ENCODE results near the gene DRAM1.

Gene DRAM1

GRCh38 chr12:101951002-101951670 lies 73.8 kb downstream of the DRAM1 start:
- H3K27ac ChIP-seq (ENCODE audit: low read length): no peak overlapping the region
- H3K36me3 ChIP-seq (ENCODE audit: control insufficient read depth, low read depth, low read length): no peaks in the 10 kb centered on the region
- H3K9ac ChIP-seq (ENCODE audit: low read length): no peak overlapping the region
- H3K4me1 ChIP-seq (ENCODE audit: control insufficient read depth, low read depth, low read length): no peaks in the 10 kb centered on the region
- H3K27me3 ChIP-seq (ENCODE audit: control insufficient read depth, insufficient read depth, low read length): no peaks in the 10 kb centered on the region
- H3K9me3 ChIP-seq (ENCODE audit: control insufficient read depth, low read depth, low read length): no peaks in the 10 kb centered on the region
- no peak overlapping the region for H3K4me3 ChIP-seq (ENCODE audit: low read length)

- Histone ChIP-seq H3K27ac (ENCODE audit: low read length) (no peak overlapping the region), H3K9me3 (ENCODE audit: control insufficient read depth, low read depth, low read length) (no peaks in the 10 kb centered on the region), H3K4me3 (ENCODE audit: low read length) (no peak overlapping the region), H3K9ac (ENCODE audit: low read length) (no peak overlapping the region), H3K36me3 (ENCODE audit: control insufficient read depth, low read depth, low read length) (no peaks in the 10 kb centered on the region), H3K4me1 (ENCODE audit: control insufficient read depth, low read depth, low read length) (no peaks in the 10 kb centered on the region), H3K27me3 (ENCODE audit: control insufficient read depth, insufficient read depth, low read length) (no peaks in the 10 kb centered on the region)
Measured at GRCh38 chr12:101954113-101954512, 76.7 kb downstream of the DRAM1 start.

DNA sequence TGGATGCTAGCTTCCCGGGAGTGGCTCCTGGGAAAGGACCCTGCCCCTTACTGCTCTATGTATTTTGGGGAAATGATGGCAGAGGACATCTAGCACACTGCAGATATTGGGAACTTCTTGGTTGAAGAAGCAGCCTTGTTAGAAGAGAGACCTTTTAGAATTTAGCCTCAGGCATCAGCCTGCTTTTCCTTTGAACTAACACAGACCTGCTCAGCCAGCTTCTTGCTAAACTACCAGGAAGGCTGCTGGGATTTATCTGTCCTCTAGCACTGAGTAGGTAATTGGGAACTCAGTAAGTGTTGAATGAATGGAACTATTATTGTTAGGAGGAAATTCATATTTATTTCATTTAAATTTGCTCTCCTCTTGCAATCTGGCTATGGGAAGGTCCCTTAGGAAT lies 77.3 kb downstream of the DRAM1 start:
- Histone ChIP-seq H3K27ac (ENCODE audit: low read length) (no peak overlapping the region), H3K4me1 (ENCODE audit: control insufficient read depth, low read depth, low read length) (no peaks in the 10 kb centered on the region), H3K4me3 (ENCODE audit: low read length) (no peak overlapping the region), H3K9me3 (ENCODE audit: control insufficient read depth, low read depth, low read length) (peaks cover 3% of the 10 kb centered on the region), H3K27me3 (ENCODE audit: control insufficient read depth, insufficient read depth, low read length) (no peaks in the 10 kb centered on the region), H3K9ac (ENCODE audit: low read length) (no peak overlapping the region), H3K36me3 (ENCODE audit: control insufficient read depth, low read depth, low read length) (no peaks in the 10 kb centered on the region)

DNA sequence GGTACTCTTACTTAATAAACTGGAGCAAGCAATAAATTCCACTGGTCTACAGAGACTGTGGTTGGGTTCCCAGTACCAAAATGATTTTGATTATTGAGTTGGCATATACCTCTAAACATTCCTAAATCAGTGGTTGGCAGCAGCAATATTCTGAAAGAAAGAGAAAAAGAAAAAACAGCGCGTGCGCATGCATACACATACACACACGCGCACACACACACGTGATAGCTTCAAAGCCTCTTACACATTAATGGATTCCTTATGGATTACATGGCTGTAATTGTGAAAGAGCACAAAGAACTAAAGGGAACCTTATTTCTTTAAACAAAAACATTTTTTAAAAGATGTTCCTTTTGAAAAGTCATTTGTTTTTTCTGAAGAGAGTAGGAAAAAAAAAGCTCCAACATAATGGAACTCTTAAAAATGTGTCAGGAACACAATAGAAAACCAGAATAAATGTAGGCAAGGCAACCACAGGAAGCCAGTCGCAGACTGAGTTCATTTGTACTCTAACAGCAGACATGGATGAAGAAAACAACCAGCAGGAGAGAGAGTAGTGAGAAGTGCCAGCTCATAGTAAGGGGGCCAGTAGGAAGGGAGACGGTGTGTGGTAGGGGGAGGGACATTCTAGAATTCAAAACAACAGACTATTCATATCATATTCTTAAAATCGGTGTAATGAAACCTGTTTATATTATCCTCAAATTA lies 80.0 kb downstream of the DRAM1 start:
- Histone ChIP-seq H3K36me3 (ENCODE audit: control insufficient read depth, low read depth, low read length) (no peaks in the 10 kb centered on the region), H3K9me3 (ENCODE audit: control insufficient read depth, low read depth, low read length) (peaks cover 3% of the 10 kb centered on the region), H3K27ac (ENCODE audit: low read length) (no peak overlapping the region), H3K4me3 (ENCODE audit: low read length) (no peak overlapping the region), H3K9ac (ENCODE audit: low read length) (no peak overlapping the region), H3K27me3 (ENCODE audit: control insufficient read depth, insufficient read depth, low read length) (no peaks in the 10 kb centered on the region), H3K4me1 (ENCODE audit: control insufficient read depth, low read depth, low read length) (no peaks in the 10 kb centered on the region)

DNA sequence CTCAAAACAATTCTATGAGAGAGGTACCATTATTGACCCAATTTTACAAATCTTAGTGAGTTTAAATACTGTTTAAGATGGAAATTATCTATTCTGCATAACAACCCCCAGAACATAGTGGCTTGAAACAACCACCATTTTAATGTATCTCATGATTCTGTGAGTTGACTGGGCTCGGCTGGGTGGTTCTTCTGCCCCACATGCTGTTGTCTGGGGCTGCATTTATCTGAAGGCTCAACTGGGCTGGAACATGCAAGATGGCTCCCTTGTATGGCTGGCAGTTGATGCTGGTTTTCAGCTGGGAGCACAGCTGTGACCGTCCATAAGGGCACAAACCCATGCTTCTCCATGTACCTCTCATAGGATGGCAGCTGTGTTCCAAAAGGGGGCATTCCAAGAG lies 82.2 kb downstream of the DRAM1 start:
- no peak overlapping the region for H3K9ac ChIP-seq (ENCODE audit: low read length)
- H3K27ac ChIP-seq (ENCODE audit: low read length): no peak overlapping the region
- peaks cover 3% of the 10 kb centered on the region for H3K9me3 ChIP-seq (ENCODE audit: control insufficient read depth, low read depth, low read length)
- H3K4me1 ChIP-seq (ENCODE audit: control insufficient read depth, low read depth, low read length): no peaks in the 10 kb centered on the region
- H3K4me3 ChIP-seq (ENCODE audit: low read length): no peak overlapping the region
- H3K27me3 ChIP-seq (ENCODE audit: control insufficient read depth, insufficient read depth, low read length): no peaks in the 10 kb centered on the region
- no peaks in the 10 kb centered on the region for H3K36me3 ChIP-seq (ENCODE audit: control insufficient read depth, low read depth, low read length)

GRCh38 chr12:101962486-101962885 lies 85.1 kb downstream of the DRAM1 start:
- Histone ChIP-seq H3K9ac (ENCODE audit: low read length) (no peak overlapping the region), H3K27me3 (ENCODE audit: control insufficient read depth, insufficient read depth, low read length) (no peaks in the 10 kb centered on the region), H3K27ac (ENCODE audit: low read length) (no peak overlapping the region), H3K36me3 (ENCODE audit: control insufficient read depth, low read depth, low read length) (no peaks in the 10 kb centered on the region), H3K4me3 (ENCODE audit: low read length) (no peak overlapping the region), H3K9me3 (ENCODE audit: control insufficient read depth, low read depth, low read length) (peaks cover 3% of the 10 kb centered on the region), H3K4me1 (ENCODE audit: control insufficient read depth, low read depth, low read length) (no peaks in the 10 kb centered on the region)

DNA sequence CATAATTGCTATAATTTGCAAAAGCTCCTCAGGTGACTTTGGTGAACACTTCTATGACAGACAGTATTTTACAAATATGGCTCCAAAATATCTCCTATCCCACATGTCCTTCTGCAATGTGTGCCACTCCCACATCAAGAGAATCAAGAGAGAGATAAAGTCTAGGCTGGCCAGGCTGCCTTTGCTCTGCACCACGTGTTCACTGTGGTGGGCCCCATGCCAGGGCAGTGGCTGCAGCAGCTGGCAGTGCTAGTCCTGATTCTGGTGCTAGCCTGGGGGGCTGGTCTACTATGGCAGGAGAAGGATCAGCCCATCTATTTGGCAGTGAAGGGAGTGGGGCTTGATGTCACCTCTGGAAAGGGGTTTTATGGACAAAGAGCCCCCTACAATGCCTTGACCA lies 86.3 kb downstream of the DRAM1 start:
- Histone ChIP-seq H3K9ac (ENCODE audit: low read length) (no peak overlapping the region), H3K27me3 (ENCODE audit: control insufficient read depth, insufficient read depth, low read length) (no peaks in the 10 kb centered on the region), H3K36me3 (ENCODE audit: control insufficient read depth, low read depth, low read length) (no peaks in the 10 kb centered on the region), H3K9me3 (ENCODE audit: control insufficient read depth, low read depth, low read length) (peaks cover 3% of the 10 kb centered on the region), H3K27ac (ENCODE audit: low read length) (no peak overlapping the region), H3K4me3 (ENCODE audit: low read length) (no peak overlapping the region), H3K4me1 (ENCODE audit: control insufficient read depth, low read depth, low read length) (no peaks in the 10 kb centered on the region)

DNA sequence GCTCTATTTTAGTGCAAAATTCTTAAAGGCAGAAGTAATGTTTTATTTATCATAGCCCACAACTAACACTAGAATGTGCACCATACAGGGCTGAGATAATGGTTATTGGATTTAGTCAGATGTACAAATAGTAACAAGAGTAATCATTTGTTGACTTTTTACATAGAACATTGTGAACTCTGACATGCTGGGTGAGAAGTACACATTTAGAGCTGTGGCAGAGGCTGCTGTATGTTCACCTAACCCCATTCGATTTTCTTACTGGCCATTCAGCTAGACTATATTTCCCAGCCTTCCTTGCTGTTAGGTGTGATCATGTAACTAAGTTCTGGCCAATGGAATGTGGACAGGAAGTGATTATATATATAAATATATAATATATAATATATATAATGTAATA lies 89.1 kb downstream of the DRAM1 start:
- H3K4me1 ChIP-seq (ENCODE audit: control insufficient read depth, low read depth, low read length): no peaks in the 10 kb centered on the region
- no peak overlapping the region for H3K4me3 ChIP-seq (ENCODE audit: low read length)
- H3K36me3 ChIP-seq (ENCODE audit: control insufficient read depth, low read depth, low read length): no peaks in the 10 kb centered on the region
- no peaks in the 10 kb centered on the region for H3K9me3 ChIP-seq (ENCODE audit: control insufficient read depth, low read depth, low read length)
- H3K27ac ChIP-seq (ENCODE audit: low read length): no peak overlapping the region
- no peak overlapping the region for H3K9ac ChIP-seq (ENCODE audit: low read length)
- H3K27me3 ChIP-seq (ENCODE audit: control insufficient read depth, insufficient read depth, low read length): no peaks in the 10 kb centered on the region

GRCh38 chr12:101967506-101967905 lies 90.1 kb downstream of the DRAM1 start:
- H3K9ac ChIP-seq (ENCODE audit: low read length): no peak overlapping the region
- H3K4me3 ChIP-seq (ENCODE audit: low read length): no peak overlapping the region
- H3K36me3 ChIP-seq (ENCODE audit: control insufficient read depth, low read depth, low read length): no peaks in the 10 kb centered on the region
- no peak overlapping the region for H3K27ac ChIP-seq (ENCODE audit: low read length)
- no peaks in the 10 kb centered on the region for H3K4me1 ChIP-seq (ENCODE audit: control insufficient read depth, low read depth, low read length)
- no peaks in the 10 kb centered on the region for H3K27me3 ChIP-seq (ENCODE audit: control insufficient read depth, insufficient read depth, low read length)
- H3K9me3 ChIP-seq (ENCODE audit: control insufficient read depth, low read depth, low read length): no peaks in the 10 kb centered on the region

DNA sequence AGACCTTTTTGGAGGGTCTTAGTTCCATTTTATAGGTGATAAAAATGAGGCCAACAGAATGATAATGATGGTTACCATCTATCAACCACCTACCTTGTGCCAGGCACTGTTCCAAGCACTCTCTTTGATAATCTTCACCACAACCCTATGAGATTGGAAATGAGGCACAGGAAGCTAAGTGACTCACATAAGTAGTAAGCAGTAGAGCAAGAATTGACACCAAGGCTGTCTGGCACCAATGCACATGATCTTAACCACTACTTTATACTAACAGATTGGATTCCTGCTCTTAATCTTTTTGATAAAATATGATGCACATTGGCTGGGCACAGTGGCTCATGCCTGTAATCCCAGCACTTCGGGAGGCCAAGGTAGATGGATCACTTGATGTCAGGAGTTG lies 91.4 kb downstream of the DRAM1 start:
- Histone ChIP-seq H3K9me3 (ENCODE audit: control insufficient read depth, low read depth, low read length) (no peaks in the 10 kb centered on the region), H3K36me3 (ENCODE audit: control insufficient read depth, low read depth, low read length) (no peaks in the 10 kb centered on the region), H3K27me3 (ENCODE audit: control insufficient read depth, insufficient read depth, low read length) (no peaks in the 10 kb centered on the region), H3K4me1 (ENCODE audit: control insufficient read depth, low read depth, low read length) (no peaks in the 10 kb centered on the region), H3K27ac (ENCODE audit: low read length) (no peak overlapping the region), H3K4me3 (ENCODE audit: low read length) (no peak overlapping the region), H3K9ac (ENCODE audit: low read length) (no peak overlapping the region)
